Measurements from ENCODE around the gene MYB. TPM values are rescaled to one million over a fixed set of nuclear protein-coding genes. Genes with fewer than 3 reads are reported as not detected.
A peak's percentile ranks its signal among the peaks of the same experiment; 100 is the strongest.

Gene MYB
- total and polyA plus RNA-seq, 2 of the 8 experiments (the other 6 are each of a cell fraction or from before 2014, with no cell fraction given) = 4.0 to 7.6 TPM

DNA sequence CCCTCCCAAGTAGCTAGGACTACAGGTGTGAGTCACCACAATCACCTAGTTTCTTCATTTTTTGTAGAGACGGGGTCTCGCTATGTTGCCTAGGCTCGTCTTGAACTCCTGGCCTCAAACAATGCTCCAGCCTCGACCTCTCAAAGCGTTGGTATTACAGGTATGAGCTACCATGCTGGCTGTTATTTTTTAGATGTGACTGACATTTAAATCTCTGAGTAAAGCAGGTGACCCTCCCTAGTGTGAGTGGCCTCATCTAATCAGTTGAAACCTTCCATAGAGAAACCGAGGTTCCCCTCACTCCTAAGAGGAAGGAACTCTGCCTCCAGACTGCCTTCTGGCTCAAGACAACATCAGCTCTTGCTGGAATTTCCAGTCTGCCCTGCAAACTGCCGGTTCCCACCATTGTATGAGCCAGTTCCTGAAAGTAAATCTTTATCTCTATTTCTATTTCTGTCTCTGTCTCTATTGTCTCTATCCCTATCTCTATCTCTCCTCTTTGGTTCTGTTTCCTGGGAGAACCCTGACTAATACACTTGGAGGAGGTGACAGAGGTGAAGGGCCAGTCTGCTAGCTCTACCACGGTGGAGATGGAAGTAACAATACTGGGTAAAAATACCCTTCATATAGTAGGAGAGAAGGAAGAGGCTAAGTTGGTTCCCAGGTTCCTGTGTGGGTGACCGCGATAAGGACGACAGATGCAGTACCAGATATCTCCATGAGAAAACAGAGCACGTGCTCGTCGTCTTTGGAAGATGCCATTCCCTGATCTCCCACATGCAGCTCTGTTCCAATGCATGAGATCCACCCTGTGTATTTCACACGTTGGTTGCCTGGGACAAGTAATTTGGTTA is 81.0 kb downstream of the MYB start:
- Histone ChIP-seq H3K27ac (ENCODE audit: low read depth, low read length) (no peak overlapping the region), H3K18ac (ENCODE audit: extremely low read depth, low read length) (no peak overlapping the region), H3K4ac (replicated peaks; ENCODE audit: insufficient read length, low read depth, low read length) (no peak overlapping the region), H2AFZ (ENCODE audit: low read length) (no peak overlapping the region), H3K36me3 (ENCODE audit: control insufficient read depth in 2 of 4, insufficient read depth in 4 of 4, low read length in 3 of 4) (no peaks in the 10 kb centered on the region), H3K4me2 (ENCODE audit: insufficient read depth in 1 of 2, low read depth in 2 of 2, low read length in 2 of 2) (no peak overlapping the region), H2BK20ac (ENCODE audit: low read length) (no peak overlapping the region), H3K9me3 (ENCODE audit: insufficient read depth in 2 of 2, low read depth in 1 of 2, low read length in 1 of 2) (no peaks in the 10 kb centered on the region), H2BK5ac (ENCODE audit: low read depth, low read length) (no peak overlapping the region), H3K56ac (replicated peaks; ENCODE audit: insufficient read length, low read depth, low read length) (no peak overlapping the region), H2AK5ac (ENCODE audit: low read depth, low read length) (no peak overlapping the region), H4K5ac (ENCODE audit: insufficient read length, low read depth, low read length) (no peak overlapping the region), H3K23ac (ENCODE audit: insufficient read length) (no peak overlapping the region), H3K4me3 (ENCODE audit: extremely low read depth in 1 of 4, insufficient read depth in 2 of 4, low read depth in 3 of 4, low read length in 4 of 4) (no peak overlapping the region), H3K79me1 (ENCODE audit: low read depth, low read length) (no peaks in the 10 kb centered on the region), H3K27me3 (replicated peaks in 1 of 4; ENCODE audit: control insufficient read depth in 3 of 4, extremely low read depth in 1 of 4, insufficient read depth in 3 of 4, low read length in 3 of 4) (peaks cover 0 to 4% (median 1%) of the 10 kb centered on the region in 4 experiments; a peak in 3 of 7 replicates), H3K14ac (ENCODE audit: insufficient read length) (no peak overlapping the region), H4K91ac (replicated peaks; ENCODE audit: insufficient read length, low read length) (no peak overlapping the region), H4K8ac (ENCODE audit: extremely low read depth, insufficient read depth, low read length) (no peak overlapping the region), H3K79me2 (ENCODE audit: control insufficient read depth in 1 of 2, insufficient read depth in 2 of 2, low read length in 2 of 2) (no peaks in the 10 kb centered on the region), H3K9ac (replicated peaks in 1 of 4; ENCODE audit: extremely low read depth in 1 of 4, low read depth in 3 of 4, low read length in 3 of 4) (no peak overlapping the region), H3K4me1 (replicated peaks in 1 of 4; ENCODE audit: control insufficient read depth in 3 of 4, insufficient read depth in 4 of 4, low read length in 3 of 4) (no peaks in the 10 kb centered on the region), H2BK12ac (ENCODE audit: low read depth, low read length) (0 out of 2 replicates have a peak overlapping the region, but pooled peaks have one; percentile 5), H2BK120ac (replicated peaks; ENCODE audit: low read depth, low read length) (no peak overlapping the region), H4K20me1 (replicated peaks in 1 of 2; ENCODE audit: control insufficient read depth in 1 of 2, insufficient read depth in 2 of 2, low read length in 2 of 2) (no peaks in the 10 kb centered on the region), H3K23me2 (ENCODE audit: low read depth, low read length) (no peaks in the 10 kb centered on the region), H2BK15ac (ENCODE audit: low read length) (no peak overlapping the region)
- CTCF ChIA-PET (ENCODE audit: partially characterized antibody) = interaction anchor here (1.4 kb wide), 1 partner anchor 15 kb away, joined by 3 read pairs; no protein-coding TSS in a partner anchor
- POLR2A ChIA-PET (ENCODE audit: partially characterized antibody) = interaction anchor here (0.9 kb wide), 1 partner anchor 11 kb away, joined by 3 read pairs; no protein-coding TSS in a partner anchor
- FAIRE-seq (no peak), DNase-seq (ENCODE audit: low read depth in 1 of 2, low spot score in 2 of 2) (no peak)
- WGBS, 2 experiments (ENCODE audit: extremely low coverage in 1 of 2, insufficient coverage in 1 of 2, insufficient read length in 1 of 2, insufficient replicate concordance in 2 of 2, low coverage in 1 of 2, low lambda C conversion rate in 2 of 2, missing lambda C conversion rate in 1 of 2) = 92% methylated on average over 15 of the region's 15 CpGs; no CpG with 5 or more reads in 1 of the 2 experiments
- TF ChIP-seq CBX8 (IDR thresholded peaks at IDR 0.05; ENCODE audit: borderline replicate concordance, low read depth, low read length) = no peak
- TF ChIP-seq, protein P1, sequence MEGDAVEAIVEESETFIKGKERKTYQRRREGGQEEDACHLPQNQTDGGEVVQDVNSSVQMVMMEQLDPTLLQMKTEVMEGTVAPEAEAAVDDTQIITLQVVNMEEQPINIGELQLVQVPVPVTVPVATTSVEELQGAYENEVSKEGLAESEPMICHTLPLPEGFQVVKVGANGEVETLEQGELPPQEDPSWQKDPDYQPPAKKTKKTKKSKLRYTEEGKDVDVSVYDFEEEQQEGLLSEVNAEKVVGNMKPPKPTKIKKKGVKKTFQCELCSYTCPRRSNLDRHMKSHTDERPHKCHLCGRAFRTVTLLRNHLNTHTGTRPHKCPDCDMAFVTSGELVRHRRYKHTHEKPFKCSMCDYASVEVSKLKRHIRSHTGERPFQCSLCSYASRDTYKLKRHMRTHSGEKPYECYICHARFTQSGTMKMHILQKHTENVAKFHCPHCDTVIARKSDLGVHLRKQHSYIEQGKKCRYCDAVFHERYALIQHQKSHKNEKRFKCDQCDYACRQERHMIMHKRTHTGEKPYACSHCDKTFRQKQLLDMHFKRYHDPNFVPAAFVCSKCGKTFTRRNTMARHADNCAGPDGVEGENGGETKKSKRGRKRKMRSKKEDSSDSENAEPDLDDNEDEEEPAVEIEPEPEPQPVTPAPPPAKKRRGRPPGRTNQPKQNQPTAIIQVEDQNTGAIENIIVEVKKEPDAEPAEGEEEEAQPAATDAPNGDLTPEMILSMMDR (IDR thresholded peaks at IDR 0.05; ENCODE audit: control extremely low read depth in 1 of 3, insufficient read depth in 1 of 3, low read depth in 1 of 3, low read length in 3 of 3) = peak in 1 of 3 experiments; percentile 6; a peak in 1 of 4 replicates
- no peak for TF ChIP-seq SIX5 (IDR thresholded peaks at IDR 0.05; ENCODE audit: low read depth, low read length)
- TF ChIP-seq BRCA1 (IDR thresholded peaks at IDR 0.05; ENCODE audit: low read depth, low read length) = no peak
- peak; percentile 81 for TF ChIP-seq MAX (IDR thresholded peaks at IDR 0.05)
- TF ChIP-seq E2F6 (IDR thresholded peaks at IDR 0.05) = peak; percentile 58; the same call in 1 of the 2 replicates
- TF ChIP-seq HDAC2 (IDR thresholded peaks at IDR 0.05; ENCODE audit: borderline replicate concordance in 1 of 2, low read depth in 2 of 2, low read length in 2 of 2) = no peak

Data from H1 (cell line).